SK-N-SH (cell line): Measurements from ENCODE around the gene MAPK10.

Experiments
- CTCF ChIP-seq: fragments of 200-600 bp; sonication (generic); IDR thresholded peaks from 2 replicates; pipeline ENCODE4 v1.6.1; 2017; ENCODE audit warnings: antibody characterized with exemption, mild to moderate bottlenecking, moderate library complexity
- EZH2phosphoT487 ChIP-seq: fragments of 200-600 bp; sonication (generic); IDR thresholded peaks from 2 replicates; pipeline ENCODE4 v1.6.1; 2017; ENCODE audit warnings: low read depth, mixed run types, mild to moderate bottlenecking, antibody characterized with exemption, moderate library complexity, borderline replicate concordance
- GABPA ChIP-seq: IDR thresholded peaks from 2 replicates; pipeline ENCODE4 v1.4.0; 2012; ENCODE audit warnings: low read depth, mild to moderate bottlenecking
- MEF2A ChIP-seq: IDR thresholded peaks from 2 replicates; pipeline ENCODE4 v1.4.0; 2012; ENCODE audit warnings: low read depth, borderline replicate concordance
- POLR2AphosphoS5 ChIP-seq: IDR thresholded peaks from 2 replicates; pipeline ENCODE4 v1.6.1; 2012; ENCODE audit warnings: low read depth, low read length
- RAD21 ChIP-seq: IDR thresholded peaks from 2 replicates; pipeline ENCODE4 v1.6.1; 2012; ENCODE audit warnings: mild to moderate bottlenecking, low read length
- TEAD4 ChIP-seq: IDR thresholded peaks from 2 replicates; pipeline ENCODE4 v1.4.0; 2012; ENCODE audit warnings: mild to moderate bottlenecking, borderline replicate concordance; ENCODE audit not compliant: insufficient read depth
- YY1 ChIP-seq: IDR thresholded peaks from 2 replicates; pipeline ENCODE4 v1.4.0; 2012; ENCODE audit warnings: low read depth, mild to moderate bottlenecking

- no peak for TF ChIP-seq CTCF
- no peak for TF ChIP-seq RAD21
- no peak for TF ChIP-seq TEAD4
- TF ChIP-seq EZH2phosphoT487: no peak
- no peak for TF ChIP-seq GABPA
- no peak for TF ChIP-seq POLR2AphosphoS5
- TF ChIP-seq MEF2A: no peak
- no peak for TF ChIP-seq YY1
Measured at GRCh38 chr4:85966373-85966772, 393.5 kb downstream of the MAPK10 start.
